Activated naive CD4-positive, alpha-beta T cell treated with anti-CD3 and anti-CD28 coated beads for 36 hours (primary cell): Measurements from ENCODE around the gene FOXN1. TPM values are rescaled to one million over a fixed set of nuclear protein-coding genes. Genes with fewer than 3 reads are reported as not detected.

Experiments used
- CTCF ChIA-PET: fragments of 350-600 bp; sonication (Branson Sonifier 250); formaldehyde crosslinking; loops from one replicate; lab custom pipeline; 2021; ENCODE audit warnings: antibody characterized with exemption; lab: Charles Lee
- DNase-seq: peaks from one replicate; pipeline ENCODE4 v3.0.0-alpha.2; 2020
- H3K27ac Mint-ChIP-seq: one replicate; pipeline ENCODE4 v1.8.0; 2021; ENCODE audit warnings: mild to moderate bottlenecking, mixed read lengths
- H3K27me3 Mint-ChIP-seq: one replicate; pipeline ENCODE4 v1.8.0; 2021; ENCODE audit warnings: low read depth, mixed read lengths
- H3K36me3 Mint-ChIP-seq: one replicate; pipeline ENCODE4 v1.8.0; 2021; ENCODE audit warnings: low read depth, mixed read lengths
- H3K4me1 Mint-ChIP-seq: one replicate; pipeline ENCODE4 v1.8.0; 2021; ENCODE audit warnings: low read depth, mixed read lengths
- H3K4me3 Mint-ChIP-seq: one replicate; pipeline ENCODE4 v1.8.0; 2021; ENCODE audit warnings: mild to moderate bottlenecking, moderate library complexity, mixed read lengths
- H3K9me3 Mint-ChIP-seq: one replicate; pipeline ENCODE4 v1.8.0; 2021; ENCODE audit warnings: mixed read lengths
- intact Hi-C: fragments of 100-400 bp; cut with micrococcal nuclease; formaldehyde crosslinking; loops from one replicate; pipeline ENCODE4 v1.15.1; 2023
- total RNA-seq, 2 experiments: library from RNA; stranded (reverse); gene quantifications; one replicate each; pipeline ENCODE4 v1.2.3, GENCODE V29; 2021

The FOXN1 gene
- total RNA-seq, 2 experiments from 2014 or later: not detected

- Mint-ChIP-seq H3K4me1 (no peaks in the 10 kb centered on the region), H3K4me3 (no peak overlapping the region), H3K36me3 (no peaks in the 10 kb centered on the region), H3K27me3 (no peaks in the 10 kb centered on the region), H3K27ac (no peak overlapping the region), H3K9me3 (no peaks in the 10 kb centered on the region)
- intact Hi-C loops: loop anchor here (1.0 to 2.0 kb wide), 3 partner anchors 46 to 119 kb away; no protein-coding TSS in a partner anchor
- CTCF ChIA-PET: interaction anchor here (0.8 to 7.4 kb wide), 13 partner anchors 8 to 116 kb away, joined by 3 to 51 read pairs (median 3); no protein-coding TSS in a partner anchor
- peak; percentile 89 for DNase-seq
These were observed 11.5 kb upstream of the FOXN1 start for GRCh38 chr17:28494445-28495188.

GRCh38 chr17:28495635-28496034 is 10.5 kb upstream of the FOXN1 start:
- Mint-ChIP-seq H3K4me3 (no peak overlapping the region), H3K27ac (no peak overlapping the region), H3K4me1 (no peaks in the 10 kb centered on the region), H3K36me3 (no peaks in the 10 kb centered on the region), H3K9me3 (no peaks in the 10 kb centered on the region), H3K27me3 (no peaks in the 10 kb centered on the region)
- intact Hi-C loops: loop anchor here (2.0 kb wide), 1 partner anchor 53 kb away; no protein-coding TSS in a partner anchor
- no peak for DNase-seq
- CTCF ChIA-PET: interaction anchor here (0.6 to 7.4 kb wide), 12 partner anchors 8 to 160 kb away, joined by 3 to 51 read pairs (median 4); partner anchors contain the start of gene IFT20

- Mint-ChIP-seq H3K4me1 (no peaks in the 10 kb centered on the region), H3K27ac (no peak overlapping the region), H3K9me3 (no peaks in the 10 kb centered on the region), H3K36me3 (no peaks in the 10 kb centered on the region), H3K4me3 (no peak overlapping the region), H3K27me3 (no peaks in the 10 kb centered on the region)
- no peak for DNase-seq
- CTCF ChIA-PET: interaction anchor here (1.6 to 7.4 kb wide), 3 partner anchors 42 to 113 kb away, joined by 4 to 51 read pairs (median 13); no protein-coding TSS in a partner anchor
- intact Hi-C loops: no loop called here
These were observed 8.2 kb upstream of the FOXN1 start for GRCh38 chr17:28497931-28498330.

GRCh38 chr17:28498652-28499363 is 7.3 kb upstream of the FOXN1 start:
- Mint-ChIP-seq H3K27ac (no peak overlapping the region), H3K4me1 (no peaks in the 10 kb centered on the region), H3K27me3 (no peaks in the 10 kb centered on the region), H3K36me3 (no peaks in the 10 kb centered on the region), H3K4me3 (no peak overlapping the region), H3K9me3 (no peaks in the 10 kb centered on the region)
- CTCF ChIA-PET: interaction anchor here (0.5 to 2.5 kb wide), 2 partner anchors 42 to 98 kb away, joined by 4 to 13 read pairs; no protein-coding TSS in a partner anchor
- DNase-seq: no peak
- intact Hi-C loops: no loop called here

GRCh38 chr17:28499364-28499664 is 6.8 kb upstream of the FOXN1 start:
- CTCF ChIA-PET: interaction anchor here (1.2 kb wide), 1 partner anchor 42 kb away, joined by 5 read pairs; no protein-coding TSS in a partner anchor
- Mint-ChIP-seq H3K4me1 (no peaks in the 10 kb centered on the region), H3K27me3 (no peaks in the 10 kb centered on the region), H3K9me3 (no peaks in the 10 kb centered on the region), H3K36me3 (no peaks in the 10 kb centered on the region), H3K27ac (no peak overlapping the region), H3K4me3 (no peak overlapping the region)
- intact Hi-C loops: no loop called here
- DNase-seq: no peak

GRCh38 chr17:28499684-28500357 is 6.3 kb upstream of the FOXN1 start:
- H3K27ac Mint-ChIP-seq: no peak overlapping the region
- no peaks in the 10 kb centered on the region for H3K36me3 Mint-ChIP-seq
- no peaks in the 10 kb centered on the region for H3K27me3 Mint-ChIP-seq
- H3K4me1 Mint-ChIP-seq: no peaks in the 10 kb centered on the region
- CTCF ChIA-PET: interaction anchor here (1.2 kb wide), 1 partner anchor 41 kb away, joined by 5 read pairs; no protein-coding TSS in a partner anchor
- intact Hi-C loops: no loop called here
- H3K4me3 Mint-ChIP-seq: no peak overlapping the region
- H3K9me3 Mint-ChIP-seq: no peaks in the 10 kb centered on the region
- no peak for DNase-seq

- CTCF ChIA-PET: interaction anchor here (0.5 to 1.2 kb wide), 3 partner anchors 37 to 196 kb away, joined by 3 to 5 read pairs (median 5); no protein-coding TSS in a partner anchor
- no peaks in the 10 kb centered on the region for H3K36me3 Mint-ChIP-seq
- H3K4me3 Mint-ChIP-seq: no peak overlapping the region
- H3K27me3 Mint-ChIP-seq: no peaks in the 10 kb centered on the region
- intact Hi-C loops: no loop called here
- no peak for DNase-seq
- H3K27ac Mint-ChIP-seq: no peak overlapping the region
- no peaks in the 10 kb centered on the region for H3K4me1 Mint-ChIP-seq
- H3K9me3 Mint-ChIP-seq: no peaks in the 10 kb centered on the region
These were observed 5.3 kb upstream of the FOXN1 start for GRCh38 chr17:28500712-28501379.

- Mint-ChIP-seq H3K27ac (no peak overlapping the region), H3K27me3 (no peaks in the 10 kb centered on the region), H3K36me3 (no peaks in the 10 kb centered on the region), H3K4me1 (no peaks in the 10 kb centered on the region), H3K4me3 (no peak overlapping the region), H3K9me3 (no peaks in the 10 kb centered on the region)
- intact Hi-C loops: no loop called here
- CTCF ChIA-PET: interaction anchor here (0.5 to 0.8 kb wide), 3 partner anchors 16 to 197 kb away, joined by 3 to 5 read pairs (median 4); no protein-coding TSS in a partner anchor
- no peak for DNase-seq
These were observed 4.5 kb upstream of the FOXN1 start for GRCh38 chr17:28501421-28502284.

- Mint-ChIP-seq H3K9me3 (no peaks in the 10 kb centered on the region), H3K4me1 (no peaks in the 10 kb centered on the region), H3K36me3 (no peaks in the 10 kb centered on the region), H3K27ac (no peak overlapping the region), H3K27me3 (peaks cover 6% of the 10 kb centered on the region), H3K4me3 (no peak overlapping the region)
- intact Hi-C loops: no loop called here
- DNase-seq: no peak
- CTCF ChIA-PET: interaction anchor here (0.8 to 1.2 kb wide), 5 partner anchors 8 to 109 kb away, joined by 3 to 5 read pairs (median 3); no protein-coding TSS in a partner anchor
These were observed 2.7 kb upstream of the FOXN1 start for GRCh38 chr17:28503420-28503819.

- H3K27me3 Mint-ChIP-seq: peaks cover 20% of the 10 kb centered on the region
- H3K4me3 Mint-ChIP-seq: no peak overlapping the region
- no peak for DNase-seq
- H3K4me1 Mint-ChIP-seq: no peaks in the 10 kb centered on the region
- CTCF ChIA-PET: interaction anchor here (1.2 kb wide), 1 partner anchor 20 kb away, joined by 3 read pairs; no protein-coding TSS in a partner anchor
- H3K9me3 Mint-ChIP-seq: no peaks in the 10 kb centered on the region
- intact Hi-C loops: no loop called here
- no peak overlapping the region for H3K27ac Mint-ChIP-seq
- H3K36me3 Mint-ChIP-seq: no peaks in the 10 kb centered on the region
These were observed 777 bp downstream of the FOXN1 start for GRCh38 chr17:28506763-28507487.
